Measurements from ENCODE around the gene TMC7. TPM values are rescaled to one million over a fixed set of nuclear protein-coding genes. Genes with fewer than 3 reads are reported as not detected.
A peak's percentile ranks its signal among the peaks of the same experiment; 100 is the strongest.

TMC7 gene
- total and polyA plus RNA-seq, 2 of the 13 experiments (the other 11 are each of a cell fraction or from before 2014, with no cell fraction given) = 1.2 to 5.1 TPM

DNA sequence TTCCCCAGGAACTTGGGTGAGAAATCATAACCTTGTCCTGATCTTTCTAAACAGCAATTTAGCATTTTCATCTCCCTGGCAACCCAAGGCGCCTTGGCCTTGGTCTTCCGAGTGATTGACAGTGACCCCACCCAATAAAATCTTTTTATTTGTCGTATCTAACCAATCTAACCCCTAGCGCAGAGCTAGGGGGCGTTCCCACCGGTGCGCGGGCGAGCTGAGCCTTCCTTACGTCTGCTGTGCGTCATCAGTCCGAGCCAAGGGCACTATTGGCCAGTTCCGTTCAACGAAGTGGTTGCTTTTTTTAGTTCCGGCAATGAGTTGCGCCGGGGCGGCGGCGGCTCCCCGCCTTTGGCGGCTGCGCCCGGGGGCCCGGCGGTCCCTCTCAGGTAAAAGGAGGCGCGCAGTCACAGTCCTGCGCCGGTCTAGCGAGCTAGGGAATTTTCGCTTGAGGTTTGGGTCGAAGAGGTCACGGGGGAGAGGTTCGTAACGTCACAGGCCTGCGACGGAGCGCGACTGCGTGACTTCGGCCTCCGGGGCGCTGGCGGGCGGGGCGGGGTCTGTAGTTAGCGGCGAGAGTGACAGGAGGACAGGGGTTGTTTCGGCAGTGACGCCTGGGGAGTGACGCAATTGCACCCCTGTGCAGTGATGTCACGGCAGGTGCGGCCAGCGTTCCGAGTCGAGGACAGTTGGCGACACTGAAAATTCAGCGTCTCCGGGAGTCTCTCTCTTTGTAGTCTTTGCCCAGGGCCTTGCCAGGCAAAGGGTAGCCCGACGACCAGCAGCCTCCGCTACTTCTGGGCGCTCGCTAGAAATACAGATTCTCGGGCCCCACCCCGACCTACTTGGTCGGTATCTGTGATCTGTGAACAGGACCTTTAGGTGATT, 83.9 kb downstream of the TMC7 start, which contains the start of gene COQ7 (continued):
- TF ChIP-seq, protein P1, sequence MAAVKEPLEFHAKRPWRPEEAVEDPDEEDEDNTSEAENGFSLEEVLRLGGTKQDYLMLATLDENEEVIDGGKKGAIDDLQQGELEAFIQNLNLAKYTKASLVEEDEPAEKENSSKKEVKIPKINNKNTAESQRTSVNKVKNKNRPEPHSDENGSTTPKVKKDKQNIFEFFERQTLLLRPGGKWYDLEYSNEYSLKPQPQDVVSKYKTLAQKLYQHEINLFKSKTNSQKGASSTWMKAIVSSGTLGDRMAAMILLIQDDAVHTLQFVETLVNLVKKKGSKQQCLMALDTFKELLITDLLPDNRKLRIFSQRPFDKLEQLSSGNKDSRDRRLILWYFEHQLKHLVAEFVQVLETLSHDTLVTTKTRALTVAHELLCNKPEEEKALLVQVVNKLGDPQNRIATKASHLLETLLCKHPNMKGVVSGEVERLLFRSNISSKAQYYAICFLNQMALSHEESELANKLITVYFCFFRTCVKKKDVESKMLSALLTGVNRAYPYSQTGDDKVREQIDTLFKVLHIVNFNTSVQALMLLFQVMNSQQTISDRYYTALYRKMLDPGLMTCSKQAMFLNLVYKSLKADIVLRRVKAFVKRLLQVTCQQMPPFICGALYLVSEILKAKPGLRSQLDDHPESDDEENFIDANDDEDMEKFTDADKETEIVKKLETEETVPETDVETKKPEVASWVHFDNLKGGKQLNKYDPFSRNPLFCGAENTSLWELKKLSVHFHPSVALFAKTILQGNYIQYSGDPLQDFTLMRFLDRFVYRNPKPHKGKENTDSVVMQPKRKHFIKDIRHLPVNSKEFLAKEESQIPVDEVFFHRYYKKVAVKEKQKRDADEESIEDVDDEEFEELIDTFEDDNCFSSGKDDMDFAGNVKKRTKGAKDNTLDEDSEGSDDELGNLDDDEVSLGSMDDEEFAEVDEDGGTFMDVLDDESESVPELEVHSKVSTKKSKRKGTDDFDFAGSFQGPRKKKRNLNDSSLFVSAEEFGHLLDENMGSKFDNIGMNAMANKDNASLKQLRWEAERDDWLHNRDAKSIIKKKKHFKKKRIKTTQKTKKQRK (IDR thresholded peaks at IDR 0.05; ENCODE audit: low read length) = no peak
- TF ChIP-seq, protein P2, sequence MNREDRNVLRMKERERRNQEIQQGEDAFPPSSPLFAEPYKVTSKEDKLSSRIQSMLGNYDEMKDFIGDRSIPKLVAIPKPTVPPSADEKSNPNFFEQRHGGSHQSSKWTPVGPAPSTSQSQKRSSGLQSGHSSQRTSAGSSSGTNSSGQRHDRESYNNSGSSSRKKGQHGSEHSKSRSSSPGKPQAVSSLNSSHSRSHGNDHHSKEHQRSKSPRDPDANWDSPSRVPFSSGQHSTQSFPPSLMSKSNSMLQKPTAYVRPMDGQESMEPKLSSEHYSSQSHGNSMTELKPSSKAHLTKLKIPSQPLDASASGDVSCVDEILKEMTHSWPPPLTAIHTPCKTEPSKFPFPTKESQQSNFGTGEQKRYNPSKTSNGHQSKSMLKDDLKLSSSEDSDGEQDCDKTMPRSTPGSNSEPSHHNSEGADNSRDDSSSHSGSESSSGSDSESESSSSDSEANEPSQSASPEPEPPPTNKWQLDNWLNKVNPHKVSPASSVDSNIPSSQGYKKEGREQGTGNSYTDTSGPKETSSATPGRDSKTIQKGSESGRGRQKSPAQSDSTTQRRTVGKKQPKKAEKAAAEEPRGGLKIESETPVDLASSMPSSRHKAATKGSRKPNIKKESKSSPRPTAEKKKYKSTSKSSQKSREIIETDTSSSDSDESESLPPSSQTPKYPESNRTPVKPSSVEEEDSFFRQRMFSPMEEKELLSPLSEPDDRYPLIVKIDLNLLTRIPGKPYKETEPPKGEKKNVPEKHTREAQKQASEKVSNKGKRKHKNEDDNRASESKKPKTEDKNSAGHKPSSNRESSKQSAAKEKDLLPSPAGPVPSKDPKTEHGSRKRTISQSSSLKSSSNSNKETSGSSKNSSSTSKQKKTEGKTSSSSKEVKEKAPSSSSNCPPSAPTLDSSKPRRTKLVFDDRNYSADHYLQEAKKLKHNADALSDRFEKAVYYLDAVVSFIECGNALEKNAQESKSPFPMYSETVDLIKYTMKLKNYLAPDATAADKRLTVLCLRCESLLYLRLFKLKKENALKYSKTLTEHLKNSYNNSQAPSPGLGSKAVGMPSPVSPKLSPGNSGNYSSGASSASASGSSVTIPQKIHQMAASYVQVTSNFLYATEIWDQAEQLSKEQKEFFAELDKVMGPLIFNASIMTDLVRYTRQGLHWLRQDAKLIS (CRISPR knock-in tag; IDR thresholded peaks at IDR 0.05) = no peak; the same call in 1 of the 2 replicates
- TF ChIP-seq ZNF564 (CRISPR knock-in tag; IDR thresholded peaks at IDR 0.05) (peak; percentile 73; the same call in 1 of the 2 replicates), ZNF552 (CRISPR knock-in tag; IDR thresholded peaks at IDR 0.05; ENCODE audit: borderline replicate concordance) (0 out of 2 replicates have a peak, but pooled peaks have one; percentile 57), ATM (IDR thresholded peaks at IDR 0.05; ENCODE audit: borderline replicate concordance) (no peak), CHD4 (IDR thresholded peaks at IDR 0.05; ENCODE audit: borderline replicate concordance, low read length) (peak; percentile 71; the same call in 1 of the 2 replicates), ZNF33B (CRISPR knock-in tag; IDR thresholded peaks at IDR 0.05) (0 out of 2 replicates have a peak, but pooled peaks have one; percentile 65), ZNF232 (CRISPR knock-in tag; IDR thresholded peaks at IDR 0.05; ENCODE audit: borderline replicate concordance) (no peak; the same call in 1 of the 2 replicates)
- TF ChIP-seq, protein P3, sequence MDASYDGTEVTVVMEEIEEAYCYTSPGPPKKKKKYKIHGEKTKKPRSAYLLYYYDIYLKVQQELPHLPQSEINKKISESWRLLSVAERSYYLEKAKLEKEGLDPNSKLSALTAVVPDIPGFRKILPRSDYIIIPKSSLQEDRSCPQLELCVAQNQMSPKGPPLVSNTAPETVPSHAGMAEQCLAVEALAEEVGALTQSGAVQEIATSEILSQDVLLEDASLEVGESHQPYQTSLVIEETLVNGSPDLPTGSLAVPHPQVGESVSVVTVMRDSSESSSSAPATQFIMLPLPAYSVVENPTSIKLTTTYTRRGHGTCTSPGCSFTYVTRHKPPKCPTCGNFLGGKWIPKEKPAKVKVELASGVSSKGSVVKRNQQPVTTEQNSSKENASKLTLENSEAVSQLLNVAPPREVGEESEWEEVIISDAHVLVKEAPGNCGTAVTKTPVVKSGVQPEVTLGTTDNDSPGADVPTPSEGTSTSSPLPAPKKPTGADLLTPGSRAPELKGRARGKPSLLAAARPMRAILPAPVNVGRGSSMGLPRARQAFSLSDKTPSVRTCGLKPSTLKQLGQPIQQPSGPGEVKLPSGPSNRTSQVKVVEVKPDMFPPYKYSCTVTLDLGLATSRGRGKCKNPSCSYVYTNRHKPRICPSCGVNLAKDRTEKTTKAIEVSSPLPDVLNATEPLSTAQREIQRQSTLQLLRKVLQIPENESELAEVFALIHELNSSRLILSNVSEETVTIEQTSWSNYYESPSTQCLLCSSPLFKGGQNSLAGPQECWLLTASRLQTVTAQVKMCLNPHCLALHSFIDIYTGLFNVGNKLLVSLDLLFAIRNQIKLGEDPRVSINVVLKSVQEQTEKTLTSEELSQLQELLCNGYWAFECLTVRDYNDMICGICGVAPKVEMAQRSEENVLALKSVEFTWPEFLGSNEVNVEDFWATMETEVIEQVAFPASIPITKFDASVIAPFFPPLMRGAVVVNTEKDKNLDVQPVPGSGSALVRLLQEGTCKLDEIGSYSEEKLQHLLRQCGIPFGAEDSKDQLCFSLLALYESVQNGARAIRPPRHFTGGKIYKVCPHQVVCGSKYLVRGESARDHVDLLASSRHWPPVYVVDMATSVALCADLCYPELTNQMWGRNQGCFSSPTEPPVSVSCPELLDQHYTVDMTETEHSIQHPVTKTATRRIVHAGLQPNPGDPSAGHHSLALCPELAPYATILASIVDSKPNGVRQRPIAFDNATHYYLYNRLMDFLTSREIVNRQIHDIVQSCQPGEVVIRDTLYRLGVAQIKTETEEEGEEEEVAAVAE (CRISPR knock-in tag; IDR thresholded peaks at IDR 0.05; ENCODE audit: borderline replicate concordance) = peak; percentile 55; the same call in 1 of the 2 replicates
